ENCODE measurements around the gene TMEM127. TPM values are rescaled to one million over a fixed set of nuclear protein-coding genes. Genes with fewer than 3 reads are reported as not detected.
"Not testable (repeated sequence)": the region's sequence is repeated elsewhere in the genome, so short reads cannot be mapped to it uniquely, and the experiment has no call there.

Gene TMEM127
- total RNA-seq, 1 experiment from 2014 or later = 20.9 TPM

- no peak for DNase-seq (ENCODE audit: low spot score)
Measured at GRCh38 chr2:96264086-96264485, 1.7 kb downstream of the TMEM127 start.

- DNase-seq (ENCODE audit: low spot score) = no peak
Measured at GRCh38 chr2:96262306-96262705, 3.5 kb downstream of the TMEM127 start.

- DNase-seq (ENCODE audit: low spot score) = no peak
Measured at GRCh38 chr2:96261328-96262003, 4.3 kb downstream of the TMEM127 start.

GRCh38 chr2:96260387-96261260 lies 5.2 kb downstream of the TMEM127 start:
- peak; percentile 84 for DNase-seq (ENCODE audit: low spot score)

GRCh38 chr2:96259497-96259921 lies 6.3 kb downstream of the TMEM127 start:
- DNase-seq (ENCODE audit: low spot score) = no peak

- DNase-seq (ENCODE audit: low spot score) = no peak
Measured at GRCh38 chr2:96258166-96259022, 7.4 kb downstream of the TMEM127 start.

GRCh38 chr2:96257744-96258143 lies 8.1 kb downstream of the TMEM127 start:
- DNase-seq (ENCODE audit: low spot score) = not testable (repeated sequence)

GRCh38 chr2:96256611-96257113 lies 9.1 kb downstream of the TMEM127 start:
- no peak for DNase-seq (ENCODE audit: low spot score)

GRCh38 chr2:96254571-96254970 lies 11.2 kb downstream of the TMEM127 start:
- DNase-seq (ENCODE audit: low spot score) = no peak

- no peak for DNase-seq (ENCODE audit: low spot score)
Measured at GRCh38 chr2:96253006-96253405, 12.8 kb downstream of the TMEM127 start.

- no peak for DNase-seq (ENCODE audit: low spot score)
Measured at GRCh38 chr2:96252526-96252925, 13.3 kb downstream of the TMEM127 start.

GRCh38 chr2:96251721-96252292 lies 14.0 kb downstream of the TMEM127 start:
- peak; percentile 92 for DNase-seq (ENCODE audit: low spot score)

GRCh38 chr2:96250188-96250587 lies 15.6 kb downstream of the TMEM127 start:
- no peak for DNase-seq (ENCODE audit: low spot score)

GRCh38 chr2:96249654-96250053 lies 16.1 kb downstream of the TMEM127 start:
- no peak for DNase-seq (ENCODE audit: low spot score)

- no peak for DNase-seq (ENCODE audit: low spot score)
Measured at GRCh38 chr2:96248624-96249023, 17.2 kb downstream of the TMEM127 start.

GRCh38 chr2:96247896-96248295 lies 17.9 kb downstream of the TMEM127 start:
- no peak for DNase-seq (ENCODE audit: low spot score)

GRCh38 chr2:96247009-96247408 lies 18.8 kb downstream of the TMEM127 start:
- DNase-seq (ENCODE audit: low spot score) = no peak

- no peak for DNase-seq (ENCODE audit: low spot score)
Measured at GRCh38 chr2:96245609-96246390, 20.0 kb downstream of the TMEM127 start.

- no peak for DNase-seq (ENCODE audit: low spot score)
Measured at GRCh38 chr2:96243843-96244242, 22.0 kb downstream of the TMEM127 start.

GRCh38 chr2:96241900-96242611 lies 23.7 kb downstream of the TMEM127 start:
- peak; percentile 70 for DNase-seq (ENCODE audit: low spot score)

Measured in H4 (cell line).